Stimulated activated CD4-positive, alpha-beta T cell treated with anti-CD3 and anti-CD28 coated beads, Interleukin-1b, Interleukin-23, amount 100 ng/mL, for 24 hours (primary cell): Measurements from ENCODE around the gene KRT85.
"Not testable (repeated sequence)": the region's sequence is repeated elsewhere in the genome, so short reads cannot be mapped to it uniquely, and the experiment has no call there.

Experiments
- DNase-seq, 4 experiments: peaks; one replicate each; pipeline ENCODE4 v3.0.0-alpha.2; 2020; ENCODE audit warnings: low read depth in 4 of 4, low spot score in 1 of 4

Gene KRT85

DNA sequence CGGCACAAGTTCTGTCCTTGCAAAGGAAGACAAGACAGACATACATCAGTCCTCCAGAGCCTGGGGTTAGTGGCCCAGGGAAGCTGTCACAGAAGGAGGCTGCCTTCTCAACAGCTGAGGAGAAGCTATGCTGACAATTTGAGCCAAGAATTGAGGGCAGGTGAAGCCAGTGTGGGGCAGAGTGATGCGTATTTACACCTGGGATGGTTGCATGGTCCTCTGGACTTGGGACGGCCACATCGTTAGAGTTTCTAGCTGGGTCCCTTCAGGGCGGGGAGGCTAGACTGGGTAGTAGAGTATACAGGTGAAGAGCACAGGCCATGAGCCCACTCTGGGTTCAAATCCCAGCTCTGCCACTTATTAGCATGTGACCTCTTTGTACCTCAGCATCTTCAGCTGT lies 16.5 kb downstream of the KRT85 start:
- no peak for DNase-seq

DNA sequence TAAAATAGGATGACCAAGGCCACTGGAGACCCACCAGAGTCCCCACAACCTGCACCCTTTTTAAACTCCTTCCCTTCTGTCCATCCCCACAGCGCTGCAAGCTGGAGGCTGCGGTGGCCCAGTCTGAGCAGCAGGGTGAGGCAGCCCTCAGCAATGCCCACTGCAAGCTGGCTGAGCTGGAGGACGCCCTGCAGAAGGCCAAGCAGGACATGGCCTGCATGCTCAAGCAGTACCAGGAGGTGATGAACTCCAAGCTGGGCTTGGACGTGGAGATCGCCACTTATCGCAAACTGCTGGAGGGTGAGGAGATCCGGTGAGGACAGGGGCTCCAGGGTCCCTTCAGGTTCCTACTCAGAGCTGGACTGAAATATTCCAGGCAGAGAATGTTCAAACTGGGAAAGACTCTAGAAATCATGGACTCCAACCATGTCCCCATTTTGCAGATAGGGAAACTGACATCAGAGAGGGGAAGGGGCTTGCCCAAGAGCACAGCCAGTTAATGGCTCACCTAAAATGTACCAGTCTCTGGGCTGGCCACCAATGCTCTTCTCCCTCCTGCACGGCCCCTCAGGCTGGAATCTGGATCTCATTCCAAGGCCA lies 17.2 kb downstream of the KRT85 start:
- DNase-seq = no peak

DNA sequence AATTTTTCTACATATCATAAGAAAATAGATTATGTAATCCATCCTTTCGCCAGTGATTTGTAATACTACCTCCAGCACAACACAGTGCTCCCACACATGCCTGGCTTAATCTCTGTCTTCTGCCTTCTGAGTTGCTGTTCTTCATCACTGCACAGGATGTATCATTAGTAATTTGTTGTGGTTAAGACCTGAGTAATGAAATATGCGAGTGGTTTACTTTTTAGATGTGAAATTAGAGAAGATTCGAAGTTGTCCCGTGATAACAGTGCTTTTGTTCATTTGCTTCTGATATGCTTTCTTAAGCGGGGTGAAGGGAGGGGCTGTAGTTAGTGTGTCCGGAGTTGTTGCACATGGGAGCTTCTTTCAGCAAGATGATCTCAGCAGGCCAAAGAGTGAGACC lies 18.1 kb downstream of the KRT85 start:
- no peak for DNase-seq

DNA sequence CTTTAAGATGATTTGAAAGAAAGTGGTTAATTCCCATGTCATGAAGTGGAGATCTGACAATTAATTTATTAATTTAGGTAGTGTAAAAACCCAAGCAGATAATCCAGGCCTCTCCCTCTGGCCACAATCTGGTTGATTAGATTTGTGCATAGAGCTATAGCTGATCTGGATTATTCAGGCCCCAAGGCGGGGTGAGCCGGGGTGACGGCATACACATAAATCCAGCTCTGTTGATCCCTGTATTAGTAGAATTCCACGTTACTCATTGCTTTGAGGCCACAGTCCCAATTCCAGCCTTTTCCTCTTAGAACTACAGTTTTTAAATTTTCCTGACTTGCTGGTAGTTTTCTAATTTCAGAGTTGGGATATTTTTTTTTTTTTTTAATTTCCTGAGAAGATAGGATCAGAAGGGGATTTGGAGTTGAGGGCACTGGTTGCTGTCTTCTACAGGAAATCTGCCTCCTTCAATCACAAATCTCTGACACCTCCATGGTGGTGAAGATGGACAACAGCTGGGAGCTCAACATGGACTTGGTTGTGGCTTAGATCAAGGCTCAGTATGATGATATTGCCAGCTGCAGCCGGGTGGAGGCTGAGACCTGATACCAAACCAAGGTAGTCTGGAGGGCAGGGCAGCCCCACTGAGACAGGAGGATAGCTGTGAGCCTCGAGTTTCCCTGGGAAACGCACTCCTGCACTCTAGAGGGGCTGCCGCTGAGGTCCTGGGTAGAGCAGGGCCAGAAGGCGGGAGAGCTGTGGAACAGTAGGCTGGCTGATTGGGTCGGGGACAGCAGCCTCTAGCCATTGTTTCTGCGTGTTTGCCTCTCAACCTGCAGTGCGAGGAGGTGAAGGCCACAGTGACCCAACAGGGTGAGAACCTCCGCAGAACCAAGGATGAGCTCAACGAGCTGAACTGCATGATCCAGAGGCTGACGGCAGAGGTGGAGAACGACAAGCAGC lies 19.4 kb downstream of the KRT85 start:
- no peak for DNase-seq

DNA sequence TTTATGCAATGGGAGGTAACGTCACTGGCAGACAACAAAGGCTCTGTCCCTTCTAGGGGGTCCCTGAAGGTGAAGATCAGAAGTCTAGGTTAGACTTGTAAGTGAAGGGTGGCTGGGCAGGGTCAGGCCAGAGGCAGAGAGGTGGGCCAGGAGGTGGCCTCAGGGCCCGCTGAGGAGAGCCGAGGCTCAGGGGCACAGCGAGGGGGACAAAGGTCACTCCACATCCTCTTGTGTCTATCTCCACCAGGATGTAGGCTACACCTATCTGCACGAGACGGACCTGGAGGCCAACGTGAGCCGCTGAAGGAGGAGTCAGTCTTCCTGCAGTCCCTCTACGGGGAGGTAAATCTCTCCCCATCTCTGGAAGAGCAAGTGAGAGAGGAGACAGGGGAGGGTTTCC lies 20.3 kb downstream of the KRT85 start:
- DNase-seq = no peak

DNA sequence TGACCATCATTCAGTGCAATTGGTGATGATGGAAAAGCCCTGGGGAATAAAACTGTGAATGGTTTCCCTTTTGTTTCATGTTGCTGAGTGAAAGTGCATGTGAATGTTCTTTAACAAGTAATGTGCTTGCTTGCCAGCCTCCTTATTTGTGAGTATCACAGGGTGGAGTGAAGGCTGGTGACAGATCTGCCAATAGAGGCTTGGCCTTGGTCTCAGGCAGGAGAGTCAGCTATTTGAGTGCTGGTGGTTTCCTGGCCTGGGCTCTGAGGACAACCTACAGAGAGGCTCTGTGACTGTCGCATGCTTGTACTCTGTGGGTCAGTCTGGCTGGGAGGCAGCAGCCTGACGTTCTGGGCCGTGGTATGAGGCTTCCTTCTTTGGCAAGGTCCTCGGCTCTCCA lies 20.7 kb downstream of the KRT85 start:
- DNase-seq = no peak

DNA sequence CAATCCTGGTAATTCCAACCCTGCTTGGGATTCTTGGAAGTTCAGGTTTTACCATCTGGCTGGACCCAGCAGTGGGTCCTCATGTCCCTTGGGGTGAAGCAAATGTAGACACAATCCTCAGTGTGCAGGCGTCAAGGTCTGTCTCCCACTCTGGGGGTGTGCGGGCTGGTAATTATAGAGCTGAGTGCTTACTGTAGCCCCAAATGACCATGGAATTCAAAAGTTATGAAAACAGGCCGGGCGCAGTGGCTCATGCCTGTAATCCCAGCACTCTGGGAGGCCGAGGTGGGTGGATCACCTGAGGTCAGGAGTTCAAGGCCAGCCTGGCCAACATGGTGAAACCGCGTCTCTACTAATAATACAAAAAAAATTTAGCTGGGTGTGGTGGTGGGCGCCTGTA lies 22.2 kb downstream of the KRT85 start:
- not testable (repeated sequence) for DNase-seq

DNA sequence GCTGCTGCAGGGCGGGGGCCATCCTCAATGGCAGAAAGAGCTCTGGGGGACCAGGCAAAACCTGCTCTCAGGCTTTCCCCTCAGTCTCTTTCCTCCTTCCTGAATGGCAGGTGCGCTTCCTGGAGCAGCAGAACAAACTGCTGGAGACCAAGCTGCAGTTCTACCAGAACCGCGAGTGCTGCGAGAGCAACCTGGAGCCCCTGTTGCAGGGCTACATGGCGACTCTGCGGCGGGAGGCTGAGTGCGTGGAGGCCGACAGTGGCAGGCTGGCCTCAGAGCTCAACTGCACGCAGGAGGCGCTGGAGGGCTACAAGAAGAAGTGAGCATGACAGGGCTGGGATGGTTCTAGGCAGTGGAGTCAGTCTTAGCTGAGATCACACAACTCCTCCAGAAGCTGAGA lies 23.2 kb downstream of the KRT85 start:
- DNase-seq = no peak

DNA sequence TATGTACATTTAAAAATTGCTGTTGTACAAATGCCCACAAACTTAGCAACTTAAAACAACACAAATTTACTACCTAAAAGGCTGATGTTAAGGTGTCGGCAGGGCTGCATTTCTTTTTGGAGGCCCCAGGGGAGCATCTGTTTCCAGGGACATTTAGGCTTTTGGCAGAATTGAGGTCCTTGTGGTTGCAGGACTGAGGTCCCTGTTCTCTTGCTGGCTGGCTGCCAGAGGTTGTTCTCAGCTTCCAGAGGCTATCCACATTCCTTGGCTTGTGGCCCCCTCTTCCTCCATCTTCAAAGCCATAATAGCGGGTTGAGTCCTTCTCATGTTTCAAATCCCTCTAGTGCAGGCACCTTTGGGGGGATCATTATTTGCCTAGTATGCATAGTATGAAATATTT lies 23.7 kb downstream of the KRT85 start:
- DNase-seq = no peak

DNA sequence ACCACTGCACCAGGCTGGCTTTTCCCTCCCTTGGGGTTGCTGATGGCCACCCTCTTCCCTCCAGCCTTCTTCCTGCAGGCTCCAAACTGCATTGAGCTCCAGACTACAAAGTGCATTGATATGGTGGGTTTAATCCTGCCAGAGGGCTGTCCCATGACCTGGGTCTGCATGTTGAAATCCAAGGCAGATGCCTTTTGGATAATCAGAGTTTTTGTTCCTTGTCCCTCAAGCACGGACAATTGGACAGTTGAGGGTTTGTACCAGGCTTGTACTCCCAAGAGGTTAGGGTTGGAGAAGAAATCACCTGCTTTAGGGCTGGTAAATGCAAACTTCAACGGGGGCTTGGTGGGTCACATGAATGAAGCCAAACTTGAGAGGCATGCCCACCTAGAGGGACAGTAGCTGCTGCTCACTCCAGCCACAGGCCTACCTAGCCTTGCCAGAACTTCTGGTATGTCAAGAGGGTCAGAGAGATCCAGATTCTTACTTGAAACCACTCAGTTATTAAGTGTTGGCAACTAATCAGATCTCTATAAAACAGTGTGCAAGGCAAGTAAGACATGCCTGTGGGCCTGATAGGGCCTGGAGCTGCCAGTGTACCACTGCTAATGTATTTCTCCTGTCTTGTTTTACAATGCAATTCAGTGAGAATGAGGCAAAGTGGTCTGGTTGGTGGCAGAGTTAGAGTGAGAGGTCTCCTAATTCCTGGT lies 24.3 kb downstream of the KRT85 start:
- no peak for DNase-seq

DNA sequence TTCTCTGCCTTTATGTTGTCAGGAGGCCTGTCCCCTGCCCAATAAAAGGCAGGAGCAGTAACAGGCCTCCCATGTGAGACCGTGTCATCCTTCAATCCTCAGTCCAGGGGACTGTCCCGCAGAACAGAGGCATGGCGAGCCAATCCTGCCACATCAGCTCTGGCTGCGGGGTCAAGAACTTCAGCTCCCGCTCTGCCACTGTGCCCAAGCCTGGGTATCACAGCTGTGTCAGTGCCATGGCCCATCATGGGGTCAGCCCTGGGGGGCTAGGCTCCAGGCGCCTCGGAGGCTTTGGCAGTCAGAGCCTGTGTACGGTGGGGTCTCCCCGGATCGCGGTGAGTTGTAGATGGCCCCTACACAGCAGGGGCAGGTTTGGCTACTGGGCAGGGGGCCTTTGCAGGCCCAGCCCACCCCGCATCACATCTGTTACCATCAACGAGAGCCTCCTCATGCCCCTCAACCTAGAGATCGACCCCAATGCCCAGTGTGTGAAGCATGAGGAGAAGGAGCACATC lies 26.2 kb downstream of the KRT85 start:
- DNase-seq = no peak

DNA sequence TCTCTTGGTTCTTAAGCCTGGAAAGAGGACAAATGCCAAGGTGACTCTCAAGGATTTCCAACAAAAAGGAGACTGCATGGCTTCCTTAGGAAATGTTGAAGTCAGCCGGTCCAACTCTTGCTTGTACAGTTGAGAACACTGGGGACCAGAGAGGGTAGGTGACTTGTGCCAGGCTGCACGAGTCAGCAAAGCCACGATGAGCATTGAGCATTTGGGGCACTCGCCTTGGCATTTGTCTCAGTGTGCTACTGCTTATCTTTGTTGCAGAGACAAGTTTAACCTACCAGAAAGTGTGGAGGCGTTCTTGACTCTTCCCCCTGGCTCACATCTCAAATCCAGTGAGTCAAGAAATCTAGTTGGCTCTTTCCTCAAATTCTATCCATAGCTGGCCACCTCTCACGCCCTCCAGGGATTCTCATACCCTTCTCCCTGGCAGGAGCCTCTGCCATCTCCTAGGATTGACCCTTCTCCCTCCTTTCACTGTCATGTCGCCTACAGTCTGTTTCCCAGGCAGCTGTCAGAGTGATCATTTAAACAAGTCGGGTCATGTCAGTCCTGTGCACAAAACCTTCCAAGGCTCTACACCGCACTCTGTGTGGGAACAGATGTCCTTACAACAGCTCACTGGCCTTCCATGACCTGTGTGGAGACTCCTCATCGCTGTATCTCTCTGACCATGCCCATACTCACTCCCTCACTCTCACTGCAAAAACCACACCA lies 28.9 kb downstream of the KRT85 start:
- no peak for DNase-seq

DNA sequence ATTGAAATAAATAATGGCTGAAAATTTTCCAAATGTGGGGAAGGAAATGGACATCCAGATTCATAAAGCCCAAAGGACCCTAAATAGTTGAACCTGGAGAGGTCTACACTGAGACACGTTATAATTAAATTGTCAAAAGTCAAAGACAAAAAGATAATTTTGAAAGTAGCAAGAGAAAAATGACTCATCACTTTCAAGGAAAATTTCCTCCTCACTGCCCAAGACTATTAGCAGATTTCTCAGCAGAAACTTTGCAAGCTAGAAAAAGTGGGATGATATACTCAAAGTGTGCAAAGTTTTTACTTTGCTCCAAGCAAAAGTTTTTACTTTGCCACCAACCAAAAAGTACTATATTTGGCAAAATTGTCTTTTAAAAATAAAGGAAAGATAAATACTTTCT lies 30.2 kb downstream of the KRT85 start:
- no peak for DNase-seq

DNA sequence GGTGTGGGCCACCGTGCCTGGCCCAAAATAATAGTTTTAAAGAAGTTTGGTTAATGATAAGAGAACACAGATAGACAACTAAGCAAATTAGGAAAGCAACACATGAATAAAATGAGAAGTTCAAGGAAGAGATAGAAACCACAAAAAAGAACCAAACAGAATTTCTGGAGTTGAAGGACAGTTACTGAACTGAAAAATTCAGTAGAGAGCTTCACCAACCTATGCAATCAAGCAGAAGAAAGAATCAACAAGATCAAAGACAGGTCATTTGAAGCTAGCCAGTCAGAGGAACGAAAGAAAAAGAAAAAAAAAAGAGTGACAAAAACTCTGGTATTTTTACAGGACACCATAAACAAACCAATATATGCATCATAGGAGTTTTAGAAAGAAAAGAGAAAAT lies 30.6 kb downstream of the KRT85 start:
- no peak for DNase-seq

DNA sequence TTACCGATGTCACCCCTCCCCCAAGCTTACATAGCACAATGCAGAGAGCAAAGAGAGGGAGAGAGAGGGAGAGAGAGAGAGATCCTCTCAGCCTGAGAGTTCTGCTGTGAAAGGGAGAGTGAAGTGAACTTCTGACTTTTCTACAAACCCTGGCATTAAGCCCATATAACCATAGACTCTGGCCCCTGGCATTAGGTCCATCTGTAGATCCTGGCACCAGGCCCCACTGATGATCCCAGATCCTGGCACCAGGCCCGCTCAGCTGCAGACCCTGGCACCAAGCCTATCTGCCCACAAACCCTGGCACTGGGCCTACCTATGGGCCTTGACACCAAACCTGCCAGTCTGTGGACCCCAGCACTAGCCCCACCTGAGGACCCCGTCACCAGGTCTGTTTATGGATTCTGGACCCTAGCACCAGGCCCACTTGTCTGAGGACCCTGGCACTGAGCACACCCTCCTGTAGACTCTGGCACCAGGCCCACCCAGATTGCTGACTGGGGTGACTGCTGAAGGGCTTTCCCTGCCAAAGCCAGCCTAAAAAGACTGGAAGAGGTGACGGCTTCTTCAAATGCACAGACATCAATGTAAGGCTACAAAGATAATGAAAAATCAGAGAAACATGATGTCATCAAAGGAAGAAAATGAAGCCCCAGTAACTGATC lies 31.6 kb downstream of the KRT85 start:
- no peak for DNase-seq

DNA sequence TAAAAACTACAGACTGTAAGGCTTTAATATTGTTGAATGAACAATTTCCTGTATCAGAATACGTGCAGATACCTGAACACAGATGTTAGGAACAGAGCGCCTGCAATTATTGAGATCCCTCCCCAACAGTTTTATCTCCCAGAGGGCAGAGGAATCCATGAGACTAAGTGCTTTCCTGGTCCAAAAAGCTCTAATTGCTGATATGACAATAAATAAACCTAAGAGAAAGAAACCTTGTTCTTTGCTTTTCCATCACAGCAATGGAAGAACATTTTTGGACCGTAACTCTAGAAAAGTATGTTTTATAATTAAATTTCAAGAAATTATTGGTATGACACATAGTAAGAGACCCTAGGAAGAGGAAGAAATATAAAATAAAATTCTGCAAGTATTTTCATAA lies 33.1 kb downstream of the KRT85 start:
- DNase-seq = no peak

DNA sequence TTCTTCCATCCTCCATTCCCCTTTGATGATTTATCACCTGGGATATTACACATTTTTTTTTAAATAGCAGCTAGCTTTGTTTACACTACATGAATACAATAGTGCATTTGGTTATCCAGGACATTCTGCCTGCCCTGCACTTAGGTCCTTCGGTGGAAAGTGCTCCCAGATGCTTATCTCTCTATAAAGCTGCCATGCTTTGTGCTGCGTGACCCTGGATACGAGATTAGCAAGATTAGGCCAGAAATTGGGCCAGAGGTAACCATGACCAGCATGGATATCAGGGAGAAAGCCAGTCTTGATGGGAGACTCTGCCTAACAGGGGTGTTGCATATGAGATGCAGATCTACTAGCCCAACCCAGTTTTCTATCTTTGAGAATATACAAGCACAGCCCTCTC lies 34.0 kb downstream of the KRT85 start:
- no peak for DNase-seq

DNA sequence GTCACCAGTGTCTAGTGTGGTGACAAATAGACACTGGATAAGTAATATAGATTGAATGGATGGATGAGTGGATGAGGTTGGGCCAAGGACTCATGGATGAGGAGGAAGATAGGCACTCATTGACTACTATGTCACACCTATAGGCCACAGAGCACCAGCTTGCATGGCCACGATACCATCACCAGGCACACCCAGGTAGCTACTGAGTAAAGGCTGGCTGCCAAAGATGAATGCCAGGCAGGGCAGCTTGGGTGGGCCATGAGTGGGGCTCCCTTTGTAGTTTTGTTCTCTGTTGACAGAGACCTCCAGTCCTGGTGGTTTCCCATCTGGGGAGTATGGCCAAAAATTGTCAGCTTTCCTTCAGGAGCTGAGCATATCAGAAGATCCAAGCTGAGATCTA lies 34.9 kb downstream of the KRT85 start:
- DNase-seq = no peak

DNA sequence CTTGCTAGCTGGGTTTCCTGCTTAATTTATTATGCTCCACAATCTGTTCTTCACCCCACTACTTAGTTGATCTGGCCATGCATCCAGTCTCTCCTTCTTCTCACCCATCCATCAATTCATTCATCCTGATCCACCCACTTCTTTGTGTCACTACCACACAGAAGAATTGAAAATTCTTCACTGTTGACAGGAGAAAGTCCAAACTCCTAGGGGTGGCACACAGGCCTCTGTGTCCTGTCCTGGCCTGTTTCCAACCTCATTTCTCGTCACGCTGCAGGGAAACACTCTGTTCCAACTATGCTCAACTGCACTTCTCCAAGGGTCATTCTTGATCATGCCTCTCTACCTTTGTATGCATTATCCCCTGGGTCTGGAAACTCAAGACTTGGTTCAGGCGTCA lies 35.4 kb downstream of the KRT85 start:
- no peak for DNase-seq

DNA sequence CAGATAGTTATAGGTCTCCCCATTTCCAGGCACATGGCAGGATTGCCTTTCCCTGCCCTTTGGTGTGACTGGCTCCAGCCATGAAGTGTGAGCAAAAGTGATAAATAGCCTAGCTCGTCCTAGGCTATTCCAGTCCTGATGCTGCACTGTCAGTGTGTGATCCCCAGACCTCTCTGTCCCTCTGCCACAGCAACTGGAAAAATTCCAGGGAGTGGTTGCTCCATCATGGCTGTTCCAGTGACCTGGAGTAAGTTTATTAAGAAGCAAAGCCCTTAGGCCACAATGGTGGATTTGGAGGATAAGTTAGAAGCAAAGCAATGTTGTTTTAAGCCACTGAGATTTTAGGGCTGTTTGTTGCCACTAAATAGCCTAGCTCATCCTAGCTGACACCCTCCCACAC lies 36.2 kb downstream of the KRT85 start:
- DNase-seq = no peak
